Amniotic epithelial cell (primary cell): Measurements from ENCODE around the gene WDR82.
A peak's percentile ranks its signal among the peaks of the same experiment; 100 is the strongest.

ENCODE experiments used
- DNase-seq: peaks from one replicate; pipeline ENCODE4 v3.0.0-alpha.2; 2010; ENCODE audit warnings: low read depth

The WDR82 gene

GRCh38 chr3:52278510-52279069 is at the start of gene WDR82:
Gene WDR82, minus strand, starts transcription at chr3:52278649. Its CDS starts 288 bp downstream, at chr3:52278361.
- DNase-seq = peak; percentile 87

- no peak for DNase-seq
These were observed 49.2 kb upstream of the WDR82 start for GRCh38 chr3:52327486-52328290.

GRCh38 chr3:52326976-52327375 is 48.5 kb upstream of the WDR82 start:
- no peak for DNase-seq

DNA sequence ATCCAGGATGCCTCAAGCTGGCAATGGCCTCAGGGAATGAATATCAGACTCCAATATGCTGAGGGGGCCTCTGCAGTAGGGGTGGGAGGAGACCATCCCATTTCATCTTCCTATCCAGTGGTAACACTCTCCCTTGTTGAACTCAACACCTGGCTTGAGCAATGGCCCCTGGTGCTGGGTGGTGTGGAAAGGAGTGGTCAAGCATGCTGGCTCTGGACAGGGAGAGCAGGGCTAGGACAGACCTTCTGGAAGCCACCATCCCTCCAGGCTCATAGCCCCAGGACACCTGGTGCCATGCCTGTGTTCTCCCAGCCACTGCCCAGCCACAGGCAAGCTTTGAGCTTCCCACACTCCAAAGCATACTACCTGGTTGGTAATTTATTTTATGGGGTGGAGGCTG is 47.2 kb upstream of the WDR82 start:
- DNase-seq = no peak

GRCh38 chr3:52324676-52325075 is 46.2 kb upstream of the WDR82 start:
- no peak for DNase-seq

GRCh38 chr3:52323526-52324295 is 45.3 kb upstream of the WDR82 start:
- DNase-seq = no peak

DNA sequence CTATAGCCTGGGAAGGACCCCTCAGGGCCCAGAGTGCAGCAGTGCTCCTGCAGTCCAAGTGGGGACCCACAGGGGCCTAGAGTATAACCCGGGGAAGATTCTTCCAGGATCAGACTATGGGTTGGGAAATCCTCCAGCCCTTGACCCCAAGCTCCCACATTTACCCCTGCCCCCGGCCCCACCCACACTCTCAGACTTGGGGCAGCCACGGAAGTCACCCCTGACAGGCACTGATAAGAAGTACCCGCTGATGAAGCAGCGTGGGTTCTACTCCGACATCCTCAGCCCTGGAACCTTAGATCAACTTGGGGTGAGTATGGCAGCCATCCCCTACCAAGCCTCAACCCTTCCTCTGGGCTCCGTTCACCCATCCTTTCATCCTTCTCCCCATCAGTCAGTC is 44.0 kb upstream of the WDR82 start:
- DNase-seq = no peak

GRCh38 chr3:52321481-52321880 is 43.0 kb upstream of the WDR82 start:
- DNase-seq = no peak

- DNase-seq = no peak
These were observed 41.6 kb upstream of the WDR82 start for GRCh38 chr3:52319921-52320595.

- DNase-seq = no peak
These were observed 39.9 kb upstream of the WDR82 start for GRCh38 chr3:52318186-52318816.

- DNase-seq = peak; percentile 40
These were observed 39.0 kb upstream of the WDR82 start for GRCh38 chr3:52317208-52318000.

GRCh38 chr3:52315977-52316764 is 37.7 kb upstream of the WDR82 start, which contains the start of gene DNAH1:
Gene DNAH1, plus strand, starts transcription at chr3:52316319. Its CDS starts 6,124 bp downstream, at chr3:52322443.
- DNase-seq = no peak

GRCh38 chr3:52315006-52315405 is 36.6 kb upstream of the WDR82 start:
- DNase-seq = no peak

- DNase-seq = peak; percentile 35
These were observed 36.0 kb upstream of the WDR82 start for GRCh38 chr3:52314489-52314888.

DNA sequence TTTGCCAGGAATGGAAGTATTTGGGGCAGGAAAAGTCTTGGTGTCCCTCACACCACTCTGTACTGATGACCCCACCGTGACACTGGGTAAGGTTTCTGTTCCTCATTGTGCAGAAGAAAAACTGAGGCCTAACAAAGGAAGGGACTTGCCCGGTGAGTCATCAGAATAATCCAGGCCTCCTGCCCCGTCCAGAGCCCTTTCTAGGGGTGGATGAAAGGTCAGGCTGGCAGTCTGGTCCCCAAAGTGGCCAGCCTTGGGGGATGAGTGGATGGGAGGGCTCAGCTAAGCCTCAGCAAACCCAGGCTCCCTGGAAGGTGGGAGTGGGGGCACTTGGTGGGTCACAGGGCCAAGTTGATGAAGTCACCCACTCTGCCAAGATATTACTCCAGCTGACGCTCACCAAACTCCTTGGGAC is 35.3 kb upstream of the WDR82 start:
- peak; percentile 43 for DNase-seq

DNA sequence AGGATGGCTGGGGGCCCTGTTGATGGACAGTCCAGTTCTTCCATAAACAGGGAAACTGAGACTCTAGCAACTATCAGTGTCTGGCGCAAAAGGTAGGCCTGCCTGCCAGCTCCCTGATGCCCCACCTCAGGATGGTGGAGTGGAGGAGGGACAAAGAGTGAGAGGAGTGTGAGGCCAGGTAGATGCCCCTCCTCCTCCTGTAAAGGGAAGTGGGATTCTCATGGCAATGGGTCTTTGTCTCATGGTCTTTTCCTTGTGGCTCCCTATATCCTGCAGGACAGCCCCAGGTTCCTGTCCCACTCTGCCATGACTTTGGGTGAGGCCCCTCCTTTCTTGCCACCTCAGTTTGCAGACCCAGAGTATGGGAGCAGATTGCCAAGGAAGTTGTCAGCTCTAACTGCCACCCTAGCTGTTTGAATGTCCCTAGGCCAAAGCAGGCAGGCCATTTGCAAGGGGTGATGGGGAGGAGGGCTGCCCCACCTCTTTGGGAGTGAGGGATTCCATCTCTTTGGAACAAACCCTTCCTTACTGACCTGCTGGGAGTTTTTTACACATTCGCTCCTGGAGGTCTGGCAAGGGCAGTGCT is 34.8 kb upstream of the WDR82 start:
- no peak for DNase-seq

GRCh38 chr3:52311576-52312119 is 33.2 kb upstream of the WDR82 start:
- DNase-seq = no peak

DNA sequence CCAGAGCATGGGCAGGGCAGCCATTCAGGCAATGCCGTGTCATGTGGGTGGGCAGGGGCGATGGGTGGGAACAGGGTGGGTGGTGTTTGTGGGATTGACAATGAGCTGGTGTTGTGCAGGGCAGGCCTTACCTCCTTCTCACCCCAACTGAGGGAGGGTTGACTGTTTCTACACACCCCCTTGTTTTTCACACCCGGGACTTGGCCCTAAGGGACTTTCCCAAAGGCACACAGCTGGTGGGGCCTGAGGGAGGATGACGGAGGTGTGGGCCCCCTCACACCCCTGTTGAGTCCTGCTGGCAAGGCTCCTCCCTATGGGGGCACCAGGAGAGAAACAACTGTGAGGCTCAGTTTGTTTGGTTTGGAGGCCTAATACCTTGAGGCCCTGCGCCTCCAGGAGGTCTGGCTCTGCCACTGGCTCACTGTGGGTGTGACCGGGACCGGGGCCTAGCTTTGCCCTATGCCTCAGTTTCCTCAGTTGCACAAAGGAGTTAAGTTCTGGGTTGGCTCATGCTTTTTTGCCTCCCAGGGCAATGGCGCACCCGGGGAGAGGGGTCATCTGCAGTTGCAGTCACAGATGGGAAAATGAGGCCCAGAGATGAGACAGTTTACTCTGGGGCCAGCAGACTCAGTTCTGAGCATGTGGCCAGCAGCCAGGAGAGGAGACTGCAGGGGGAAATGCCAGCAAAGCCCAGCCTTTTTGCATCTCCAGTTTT is 32.6 kb upstream of the WDR82 start:
- no peak for DNase-seq

- no peak for DNase-seq
These were observed 29.9 kb upstream of the WDR82 start for GRCh38 chr3:52308308-52308707.
